Muscle layer of colon (tissue), 2 donors: ENCODE measurements around the gene CYRIA.

Source experiments
- H3K27ac ChIP-seq: one replicate; pipeline ENCODE4 v1.7.0; 2013; ENCODE audit warnings: low read depth, mild to moderate bottlenecking, low read length, moderate library complexity
- H3K27me3 ChIP-seq, 2 donors: one replicate each; pipeline ENCODE4 v1.7.0; 2013; ENCODE audit warnings: low read length in 2 of 2, mild to moderate bottlenecking in 2 of 2; ENCODE audit not compliant: insufficient read depth in 2 of 2, control insufficient read depth in 1 of 2
- H3K36me3 ChIP-seq: one replicate; pipeline ENCODE4 v1.7.0; 2013; ENCODE audit warnings: mild to moderate bottlenecking, low read length; ENCODE audit not compliant: insufficient read depth
- H3K4me1 ChIP-seq: one replicate; pipeline ENCODE4 v1.7.0; 2013; ENCODE audit warnings: mild to moderate bottlenecking, low read length; ENCODE audit not compliant: insufficient read depth
- H3K4me3 ChIP-seq, 2 donors: one replicate each; pipeline ENCODE4 v1.7.0; 2013; ENCODE audit warnings: low read length in 2 of 2, low read depth in 1 of 2, mild to moderate bottlenecking in 1 of 2, moderate library complexity in 1 of 2
- H3K9ac ChIP-seq: one replicate; pipeline ENCODE4 v1.7.0; 2013; ENCODE audit warnings: low read length
- H3K9me3 ChIP-seq: one replicate; pipeline ENCODE4 v1.7.0; 2013; ENCODE audit warnings: mild to moderate bottlenecking, low read length
- donor health status: abdominal sarcoma.
- donor health status: Adenocarcinoma of cecum.

Gene CYRIA

GRCh38 chr2:16645775-16646559, 19.7 kb downstream of the CYRIA start:
- Histone ChIP-seq H3K36me3 (no peaks in the 10 kb centered on the region), H3K9ac (no peak overlapping the region), H3K27ac (no peak overlapping the region), H3K4me3 (no peak overlapping the region), H3K27me3 (no peaks in the 10 kb centered on the region), H3K9me3 (no peaks in the 10 kb centered on the region), H3K4me1 (peaks cover 28% of the 10 kb centered on the region)

DNA sequence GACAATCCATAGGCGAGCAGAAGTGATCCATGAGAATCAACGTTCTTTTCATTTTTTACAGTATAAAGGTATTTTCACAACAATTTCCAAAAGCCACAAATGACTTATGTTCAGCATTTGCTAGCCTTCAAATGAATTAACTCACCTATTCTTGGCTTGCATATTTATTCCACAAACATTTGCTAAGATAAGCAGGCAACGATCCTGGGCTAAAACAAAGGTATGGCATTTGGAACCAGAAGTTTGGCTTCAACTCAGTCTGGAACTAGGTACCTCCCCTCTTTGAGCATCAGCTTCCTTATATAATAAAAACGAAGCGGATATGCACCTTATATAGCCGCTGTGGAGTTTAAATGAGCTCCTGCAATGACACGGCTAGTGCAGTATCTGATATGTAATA, 20.5 kb downstream of the CYRIA start:
- no peaks in the 10 kb centered on the region for H3K36me3 ChIP-seq
- H3K27me3 ChIP-seq = no peaks in the 10 kb centered on the region
- H3K27ac ChIP-seq = no peak overlapping the region
- peaks cover 29% of the 10 kb centered on the region for H3K4me1 ChIP-seq
- no peaks in the 10 kb centered on the region for H3K9me3 ChIP-seq
- no peak overlapping the region for H3K9ac ChIP-seq
- no peak overlapping the region for H3K4me3 ChIP-seq

GRCh38 chr2:16644221-16644925, 21.3 kb downstream of the CYRIA start:
- Histone ChIP-seq H3K4me1 (peaks cover 28% of the 10 kb centered on the region), H3K27ac (no peak overlapping the region), H3K9ac (no peak overlapping the region), H3K27me3 (no peaks in the 10 kb centered on the region), H3K36me3 (no peaks in the 10 kb centered on the region), H3K4me3 (no peak overlapping the region), H3K9me3 (no peaks in the 10 kb centered on the region)

DNA sequence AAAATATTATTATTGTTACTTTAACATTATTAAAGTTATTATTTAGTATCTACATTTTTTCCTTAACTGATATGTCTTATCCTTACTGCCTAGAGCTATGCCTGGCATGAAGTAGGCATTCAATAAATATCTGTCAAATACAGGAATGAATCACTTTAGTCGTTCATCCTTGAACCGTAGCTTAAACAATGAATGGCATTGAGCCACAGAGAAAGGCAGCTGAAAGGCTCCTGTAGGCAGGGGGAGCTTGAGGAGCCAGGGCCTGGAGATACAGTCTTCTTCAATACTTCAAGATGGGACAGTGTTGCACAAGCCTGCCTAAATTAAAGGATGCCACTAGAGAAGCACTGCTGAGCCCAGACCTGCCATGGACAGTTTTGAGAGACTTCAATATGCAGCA, 22.5 kb downstream of the CYRIA start:
- H3K4me1 ChIP-seq = peaks cover 27% of the 10 kb centered on the region
- no peak overlapping the region for H3K4me3 ChIP-seq
- H3K36me3 ChIP-seq = peaks cover 2% of the 10 kb centered on the region
- no peak overlapping the region for H3K9ac ChIP-seq
- no peaks in the 10 kb centered on the region for H3K27me3 ChIP-seq
- H3K9me3 ChIP-seq = no peaks in the 10 kb centered on the region
- H3K27ac ChIP-seq = no peak overlapping the region

- no peaks in the 10 kb centered on the region for H3K9me3 ChIP-seq
- no peak overlapping the region for H3K27ac ChIP-seq
These were observed 23.5 kb downstream of the CYRIA start for GRCh38 chr2:16642088-16642487.

GRCh38 chr2:16641509-16641908, 24.1 kb downstream of the CYRIA start:
- no peak overlapping the region for H3K27ac ChIP-seq
- H3K36me3 ChIP-seq = peaks cover 8% of the 10 kb centered on the region
- no peaks in the 10 kb centered on the region for H3K27me3 ChIP-seq
- H3K9ac ChIP-seq = no peak overlapping the region
- no peak overlapping the region for H3K4me3 ChIP-seq
- H3K9me3 ChIP-seq = no peaks in the 10 kb centered on the region
- peaks cover 27% of the 10 kb centered on the region for H3K4me1 ChIP-seq

More at GRCh38 chr2:16642088-16642487, 23.5 kb downstream of the CYRIA start:
- H3K9ac ChIP-seq = no peak overlapping the region
- H3K4me1 ChIP-seq = peaks cover 27% of the 10 kb centered on the region
- H3K4me3 ChIP-seq = no peak overlapping the region
- no peaks in the 10 kb centered on the region for H3K27me3 ChIP-seq
- peaks cover 8% of the 10 kb centered on the region for H3K36me3 ChIP-seq

DNA sequence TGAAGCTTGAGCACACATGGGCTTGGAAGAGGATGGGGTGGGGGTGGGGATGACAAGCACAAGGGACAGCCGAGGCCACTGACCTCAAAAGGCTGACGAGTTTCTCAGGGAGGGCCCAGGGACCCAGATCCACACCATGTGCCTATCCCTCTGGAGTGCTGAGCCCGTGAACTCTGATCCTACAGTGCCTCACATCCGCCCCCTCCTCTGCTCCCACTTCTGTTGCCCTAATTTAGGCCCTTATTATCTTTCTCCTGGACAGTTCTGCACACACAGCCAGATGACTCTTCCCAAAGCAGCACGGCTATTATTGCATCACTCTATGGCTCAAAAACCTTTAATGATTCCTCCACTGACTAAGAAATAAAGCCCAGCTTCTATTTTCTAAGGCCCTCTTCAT, 24.8 kb downstream of the CYRIA start:
- Histone ChIP-seq H3K36me3 (peaks cover 8% of the 10 kb centered on the region), H3K4me1 (peaks cover 27% of the 10 kb centered on the region), H3K9me3 (no peaks in the 10 kb centered on the region), H3K27ac (no peak overlapping the region), H3K4me3 (no peak overlapping the region), H3K27me3 (no peaks in the 10 kb centered on the region), H3K9ac (no peak overlapping the region)

DNA sequence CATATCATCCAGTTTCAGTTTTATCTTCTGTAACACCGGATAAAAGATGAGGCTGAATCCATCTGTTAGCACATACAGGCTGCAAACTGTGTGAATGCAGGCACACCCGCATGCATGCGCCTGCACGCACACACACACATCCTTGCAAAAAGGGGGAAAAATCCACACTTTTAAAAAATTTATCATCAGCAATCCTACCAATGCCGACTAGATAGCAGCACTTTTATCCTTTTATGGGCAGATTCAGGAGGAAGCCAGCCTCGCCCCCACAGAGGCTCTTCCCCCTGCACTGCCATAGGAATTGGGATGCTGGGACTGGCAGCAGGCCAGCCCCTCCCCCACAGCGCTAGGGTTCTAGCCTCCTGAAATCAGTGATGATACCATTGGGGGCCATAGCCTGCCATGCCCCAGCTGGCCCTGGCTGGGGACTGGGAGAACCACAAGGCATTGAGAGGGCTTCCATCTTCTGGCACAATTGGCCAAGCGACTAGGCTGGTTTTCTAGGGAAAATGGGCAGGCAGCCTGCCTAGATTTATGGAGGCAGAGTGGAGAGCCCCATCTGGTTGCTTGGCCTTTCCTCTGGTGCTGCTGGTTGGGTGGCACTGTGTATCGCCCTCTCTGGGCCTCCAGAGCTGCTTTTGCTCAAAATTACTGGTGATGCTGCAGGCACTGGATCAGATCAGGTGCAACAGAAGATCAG, 25.5 kb downstream of the CYRIA start:
- Histone ChIP-seq H3K9me3 (no peaks in the 10 kb centered on the region), H3K4me1 (peaks cover 27% of the 10 kb centered on the region), H3K9ac (no peak overlapping the region), H3K4me3 (peak overlapping the region in 1 of 2 donors; percentile 38), H3K36me3 (peaks cover 8% of the 10 kb centered on the region), H3K27ac (peak overlapping the region; percentile 8), H3K27me3 (no peaks in the 10 kb centered on the region)

DNA sequence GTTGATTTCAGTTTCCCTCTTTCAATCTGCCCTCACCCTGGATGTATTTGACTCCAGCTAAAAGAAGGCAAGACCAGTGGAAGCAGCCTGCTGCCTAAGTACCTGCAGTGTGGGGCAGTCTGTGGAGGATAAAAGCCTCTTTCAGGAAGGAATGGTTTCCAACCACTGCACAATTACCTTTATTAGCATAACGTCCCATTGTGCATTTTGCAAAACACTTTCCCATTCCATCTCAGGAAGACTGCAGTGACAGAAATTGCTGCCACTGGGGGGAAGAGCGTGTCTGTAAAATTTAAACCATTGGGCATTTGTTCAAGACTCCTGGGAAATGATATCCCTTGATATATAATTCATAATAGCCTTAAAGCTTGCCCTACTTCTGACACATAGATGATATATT, 26.2 kb downstream of the CYRIA start:
- no peak overlapping the region for H3K9ac ChIP-seq
- H3K36me3 ChIP-seq = peaks cover 8% of the 10 kb centered on the region
- no peak overlapping the region for H3K4me3 ChIP-seq
- no peak overlapping the region for H3K27ac ChIP-seq
- no peaks in the 10 kb centered on the region for H3K9me3 ChIP-seq
- H3K27me3 ChIP-seq = no peaks in the 10 kb centered on the region
- peaks cover 27% of the 10 kb centered on the region for H3K4me1 ChIP-seq

DNA sequence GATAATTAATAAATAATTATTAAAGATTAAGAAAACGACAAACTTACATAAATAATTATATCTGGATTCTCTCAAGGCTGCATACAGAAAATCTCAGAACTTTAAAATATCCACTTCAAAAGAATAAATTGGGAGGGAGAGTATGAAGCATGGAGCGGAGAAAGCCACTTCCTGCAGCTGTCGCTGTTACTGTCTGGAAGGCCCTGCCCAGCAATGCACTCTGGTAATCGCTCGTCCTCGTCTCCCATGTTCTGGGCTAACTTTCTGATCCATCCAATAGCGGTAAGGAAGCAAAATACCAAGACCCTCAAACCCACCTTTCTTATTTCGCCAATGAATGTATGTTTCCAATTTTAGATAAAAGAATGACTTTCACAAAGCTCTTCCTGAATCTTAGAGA, 26.7 kb downstream of the CYRIA start:
- H3K4me1 ChIP-seq = peaks cover 27% of the 10 kb centered on the region
- no peaks in the 10 kb centered on the region for H3K9me3 ChIP-seq
- H3K4me3 ChIP-seq = no peak overlapping the region

GRCh38 chr2:16637304-16637703, 28.3 kb downstream of the CYRIA start:
- H3K4me3 ChIP-seq = no peak overlapping the region
- peaks cover 8% of the 10 kb centered on the region for H3K36me3 ChIP-seq

More for the DNA sequence above, 26.7 kb downstream of the CYRIA start:
- H3K9ac ChIP-seq = no peak overlapping the region
- peaks cover 8% of the 10 kb centered on the region for H3K36me3 ChIP-seq
- H3K27ac ChIP-seq = no peak overlapping the region
- no peaks in the 10 kb centered on the region for H3K27me3 ChIP-seq

More at GRCh38 chr2:16637304-16637703, 28.3 kb downstream of the CYRIA start:
- Histone ChIP-seq H3K9ac (no peak overlapping the region), H3K9me3 (no peaks in the 10 kb centered on the region), H3K27ac (no peak overlapping the region), H3K27me3 (no peaks in the 10 kb centered on the region), H3K4me1 (peaks cover 27% of the 10 kb centered on the region)
